HepG2 (cell line): ENCODE data around the gene DNM3. TPM values are rescaled to one million over a fixed set of nuclear protein-coding genes. Genes with fewer than 3 reads are reported as not detected.

Experiments used
- ATAC-seq: fragments of 200-7000 bp; cut with Tn5 transposase; 3 replicates; pipeline ENCODE4 v1.9.1; 2020; ENCODE audit warnings: mild to moderate bottlenecking, moderate library complexity
- BruUV-seq: library from RNA; stranded (reverse); fragments of 400-500 nt; replicated peaks from 2 replicates; lab custom pipeline; 2021; lab: Mats Ljungman, UMichigan
- CTCF ChIA-PET: fragments of 300-600 bp; formaldehyde crosslinking; extraction: SDS; loops from one replicate; lab custom pipeline; 2021; ENCODE audit warnings: low total read pairs, inconsistent platforms, low intra/inter-chr PET ratio; lab: Yijun Ruan, JAX
- POLR2A ChIA-PET: fragments of 350-600 bp; sonication (Branson Sonifier 250); formaldehyde crosslinking; loops from one replicate; lab custom pipeline; 2020; ENCODE audit warnings: antibody characterized with exemption, inconsistent platforms; lab: Yijun Ruan, JAX
- DNase-seq: peaks from one replicate; pipeline ENCODE4 v3.0.0-alpha.2; 2015; ENCODE audit warnings: low spot score
- FAIRE-seq: peaks from 3 replicates; lab custom pipeline; 2011; peaks lifted over from hg19 to GRCh38; lab: Jason Lieb, UNC
- H2AFZ ChIP-seq: one replicate; pipeline ENCODE4 v1.6.1; 2011; ENCODE audit warnings: low read length, inconsistent platforms
- H3K27ac ChIP-seq: fragments of 300-600 bp; 3 replicates; pipeline ENCODE4 v1.8.0; 2011; ENCODE audit warnings: mixed run types, mild to moderate bottlenecking, mixed read lengths, low read length, inconsistent platforms; ENCODE audit not compliant: insufficient read depth; ENCODE audit errors: extremely low read length
- H3K27me3 ChIP-seq, 2 experiments: fragments of 200-600 bp in 1 of 2; 2 replicates in 1 of 2; 3 replicates in 1 of 2; pipeline versions ENCODE4 v1.6.0 to v1.8.0; 2011; ENCODE audit warnings: low read length in 2 of 2, mild to moderate bottlenecking in 2 of 2, moderate library complexity in 2 of 2, inconsistent platforms in 1 of 2; ENCODE audit not compliant: insufficient read depth in 2 of 2, control insufficient read depth in 1 of 2
- H3K36me3 ChIP-seq, 2 experiments: fragments of 200-600 bp in 1 of 2; replicated peaks in 1 of 2; 2 replicates in 1 of 2; 3 replicates in 1 of 2; pipeline versions ENCODE4 v1.5.1 to v1.8.0; 2011; ENCODE audit warnings: low read length in 2 of 2, inconsistent platforms in 1 of 2; ENCODE audit not compliant: insufficient read depth in 2 of 2, control insufficient read depth in 1 of 2
- H3K4me1 ChIP-seq: 2 replicates; pipeline ENCODE4 v1.5.1; 2012; ENCODE audit warnings: low read length, inconsistent platforms; ENCODE audit not compliant: insufficient read depth
- H3K4me2 ChIP-seq: 2 replicates; pipeline ENCODE4 v1.6.0; 2011; ENCODE audit warnings: low read depth, low read length, inconsistent platforms
- H3K4me3 ChIP-seq, 3 experiments: fragments of 200-600 bp in 1 of 3; sonication (generic), shearing (Covaris generic) in 1 of 3; replicated peaks in 1 of 3; 2 replicates each; pipeline ENCODE4 v1.5.1; 2011 to 2016; ENCODE audit warnings: low read length in 3 of 3, inconsistent platforms in 2 of 3, low read depth in 2 of 3, mild to moderate bottlenecking in 2 of 3, control low read depth in 1 of 3, mixed read lengths in 1 of 3; ENCODE audit not compliant: insufficient read depth in 1 of 3
- H3K79me2 ChIP-seq: one replicate; pipeline ENCODE4 v1.6.1; 2011; ENCODE audit warnings: low read length, inconsistent platforms; ENCODE audit not compliant: insufficient read depth
- H3K9ac ChIP-seq: 2 replicates; pipeline ENCODE4 v1.6.0; 2011; ENCODE audit warnings: mild to moderate bottlenecking, low read depth, low read length, inconsistent platforms; ENCODE audit not compliant: insufficient read depth
- H3K9me3 ChIP-seq: 2 replicates; pipeline ENCODE4 v1.5.1; 2012; ENCODE audit warnings: mild to moderate bottlenecking, low read length
- H4K20me1 ChIP-seq: 2 replicates; pipeline ENCODE4 v1.6.0; 2011; ENCODE audit warnings: inconsistent platforms, mild to moderate bottlenecking, low read length, moderate library complexity; ENCODE audit not compliant: insufficient read depth
- DDIT3 ChIP-seq: sonication (generic); formaldehyde crosslinking; IDR thresholded peaks from 2 replicates; pipeline ENCODE4 v1.4.0; 2020; ENCODE audit warnings: mild to moderate bottlenecking, missing genetic modification reagents
- NKX3-1 ChIP-seq: sonication (generic); formaldehyde crosslinking; IDR thresholded peaks from 2 replicates; pipeline ENCODE4 v1.5.0; 2020; ENCODE audit warnings: missing genetic modification reagents
- SMAD1 ChIP-seq: sonication (generic); formaldehyde crosslinking; IDR thresholded peaks from 2 replicates; pipeline ENCODE4 v1.4.0; 2020; ENCODE audit warnings: missing genetic modification reagents, low read depth, mild to moderate bottlenecking, borderline replicate concordance
- SPEN ChIP-seq: sonication (generic); formaldehyde crosslinking; IDR thresholded peaks from 2 replicates; pipeline ENCODE4 v1.5.1; 2020; ENCODE audit warnings: low read depth, mild to moderate bottlenecking, missing genetic modification reagents
- WGBS: methylation state at CpG from one replicate; pipeline ENCODE4 v1.1.6; 2017; ENCODE audit warnings: low lambda C conversion rate; 5-methylcytosine and 5-hydroxymethylcytosine counted together
- in situ Hi-C: cut with HindIII; loops from 2 replicates; pipeline ENCODE4 v1.10.0; 2017; ENCODE audit warnings: low pct_unique_long_range_greater_than_20kb; ENCODE audit not compliant: extremely low pct_ligation_motif_present
- intact Hi-C: fragments of 100-400 bp; cut with micrococcal nuclease; formaldehyde crosslinking; loops from one replicate; pipeline ENCODE4 v1.10.0; 2022; ENCODE audit not compliant: unreplicated experiment
- polyA plus RNA-seq, 8 experiments: library from polyadenylated mRNA; depleted of rRNA in 3 of 8; stranded (reverse) in 7 of 8; unstranded in 1 of 8; fragments of >200 nt; fragmentation: Illumina TruSeq in 4 of 8; extraction: Trizol in 4 of 8; gene quantifications; 2 replicates each; pipeline versions ENCODE4 v1.2.1 to v1.2.3, GENCODE V29; 2011 to 2016; ENCODE audit warnings: low read depth in 4 of 8, missing spikeins in 1 of 8, mixed read lengths in 1 of 8; ENCODE audit not compliant: insufficient read depth in 1 of 8
- total RNA-seq, 5 experiments: library from RNA; depleted of rRNA; stranded (reverse); fragments of >200 nt; fragmentation: Illumina TruSeq; extraction: Trizol; gene quantifications; 2 replicates each; pipeline ENCODE4 v1.2.3, GENCODE V29; 2016; ENCODE audit warnings: low read depth in 1 of 5
- TF ChIP-seq, protein P1 (sequence below): sonication (generic); formaldehyde crosslinking; IDR thresholded peaks from 2 replicates; pipeline ENCODE4 v1.4.0; 2020; ENCODE audit warnings: missing genetic modification reagents, borderline replicate concordance

The DNM3 gene
- total and polyA plus RNA-seq, 2 of the 13 experiments (the other 11 are each of a cell fraction or from before 2014, with no cell fraction given) = 0.05 TPM; not detected in 1

DNA sequence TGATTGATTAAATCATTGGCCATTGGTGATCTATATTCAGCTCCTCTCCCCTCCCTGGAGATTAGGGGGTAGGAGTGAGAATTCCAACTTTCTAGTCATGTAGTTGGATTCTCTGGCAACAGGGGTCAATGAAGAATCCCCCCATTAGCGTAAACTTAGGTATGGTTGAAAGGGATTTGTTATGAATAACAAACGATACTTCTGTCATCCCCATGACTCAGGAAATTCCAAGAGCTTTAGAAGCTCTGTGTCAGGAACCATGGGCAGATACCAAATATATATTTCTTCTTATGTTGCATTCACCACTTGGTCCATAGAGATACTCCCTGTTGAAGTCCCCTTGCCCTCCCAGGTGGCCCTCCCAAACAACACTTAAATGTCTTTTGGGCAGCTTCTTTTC lies 124.5 kb downstream of the DNM3 start:
- BruUV-seq = no TSS peak
- no peaks in the 10 kb centered on the region for H3K9me3 ChIP-seq
- no peak for DNase-seq
- no peak for FAIRE-seq
- no peak overlapping the region for H3K4me2 ChIP-seq
- intact Hi-C loops (no loop called here), in situ Hi-C loops (no loop called here)
- H3K27ac ChIP-seq = no peak overlapping the region
- H3K27me3 ChIP-seq = no peaks in the 10 kb centered on the region
- H4K20me1 ChIP-seq = no peaks in the 10 kb centered on the region
- H3K4me1 ChIP-seq = no peaks in the 10 kb centered on the region
- no peaks in the 10 kb centered on the region for H3K79me2 ChIP-seq
- WGBS = 13% methylated on average over 2 of the region's 2 CpGs
- no peak overlapping the region for H2AFZ ChIP-seq
- no peaks in the 10 kb centered on the region for H3K36me3 ChIP-seq
- H3K4me3 ChIP-seq = no peak overlapping the region
- ChIA-PET POLR2A (no interaction called here), CTCF (no interaction called here)
- no peak overlapping the region for H3K9ac ChIP-seq
- no peak for TF ChIP-seq NKX3-1 (CRISPR knock-in tag)
- ATAC-seq = no peak

- in situ Hi-C loops = no loop called here
- Histone ChIP-seq H3K27me3 (no peaks in the 10 kb centered on the region), H3K9me3 (no peaks in the 10 kb centered on the region), H3K79me2 (no peaks in the 10 kb centered on the region), H3K4me3 (no peak overlapping the region), H3K4me2 (no peak overlapping the region), H3K36me3 (no peaks in the 10 kb centered on the region), H4K20me1 (no peaks in the 10 kb centered on the region), H3K27ac (no peak overlapping the region)
- FAIRE-seq (no peak), DNase-seq (no peak), ATAC-seq (no peak)
- POLR2A ChIA-PET = no interaction called here
- CTCF ChIA-PET = no interaction called here
- no TSS peak for BruUV-seq
- whole genome bisulfite sequencing = 0% methylated on average over 3 of the region's 3 CpGs
- TF ChIP-seq SPEN = no peak
- TF ChIP-seq DDIT3 (CRISPR knock-in tag) = no peak
- no peak for TF ChIP-seq SMAD1 (CRISPR knock-in tag)
- TF ChIP-seq, protein P1, sequence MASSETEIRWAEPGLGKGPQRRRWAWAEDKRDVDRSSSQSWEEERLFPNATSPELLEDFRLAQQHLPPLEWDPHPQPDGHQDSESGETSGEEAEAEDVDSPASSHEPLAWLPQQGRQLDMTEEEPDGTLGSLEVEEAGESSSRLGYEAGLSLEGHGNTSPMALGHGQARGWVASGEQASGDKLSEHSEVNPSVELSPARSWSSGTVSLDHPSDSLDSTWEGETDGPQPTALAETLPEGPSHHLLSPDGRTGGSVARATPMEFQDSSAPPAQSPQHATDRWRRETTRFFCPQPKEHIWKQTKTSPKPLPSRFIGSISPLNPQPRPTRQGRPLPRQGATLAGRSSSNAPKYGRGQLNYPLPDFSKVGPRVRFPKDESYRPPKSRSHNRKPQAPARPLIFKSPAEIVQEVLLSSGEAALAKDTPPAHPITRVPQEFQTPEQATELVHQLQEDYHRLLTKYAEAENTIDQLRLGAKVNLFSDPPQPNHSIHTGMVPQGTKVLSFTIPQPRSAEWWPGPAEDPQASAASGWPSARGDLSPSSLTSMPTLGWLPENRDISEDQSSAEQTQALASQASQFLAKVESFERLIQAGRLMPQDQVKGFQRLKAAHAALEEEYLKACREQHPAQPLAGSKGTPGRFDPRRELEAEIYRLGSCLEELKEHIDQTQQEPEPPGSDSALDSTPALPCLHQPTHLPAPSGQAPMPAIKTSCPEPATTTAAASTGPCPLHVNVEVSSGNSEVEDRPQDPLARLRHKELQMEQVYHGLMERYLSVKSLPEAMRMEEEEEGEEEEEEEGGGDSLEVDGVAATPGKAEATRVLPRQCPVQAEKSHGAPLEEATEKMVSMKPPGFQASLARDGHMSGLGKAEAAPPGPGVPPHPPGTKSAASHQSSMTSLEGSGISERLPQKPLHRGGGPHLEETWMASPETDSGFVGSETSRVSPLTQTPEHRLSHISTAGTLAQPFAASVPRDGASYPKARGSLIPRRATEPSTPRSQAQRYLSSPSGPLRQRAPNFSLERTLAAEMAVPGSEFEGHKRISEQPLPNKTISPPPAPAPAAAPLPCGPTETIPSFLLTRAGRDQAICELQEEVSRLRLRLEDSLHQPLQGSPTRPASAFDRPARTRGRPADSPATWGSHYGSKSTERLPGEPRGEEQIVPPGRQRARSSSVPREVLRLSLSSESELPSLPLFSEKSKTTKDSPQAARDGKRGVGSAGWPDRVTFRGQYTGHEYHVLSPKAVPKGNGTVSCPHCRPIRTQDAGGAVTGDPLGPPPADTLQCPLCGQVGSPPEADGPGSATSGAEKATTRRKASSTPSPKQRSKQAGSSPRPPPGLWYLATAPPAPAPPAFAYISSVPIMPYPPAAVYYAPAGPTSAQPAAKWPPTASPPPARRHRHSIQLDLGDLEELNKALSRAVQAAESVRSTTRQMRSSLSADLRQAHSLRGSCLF (CRISPR knock-in tag) = no peak
- TF ChIP-seq, all 625 proteins: peak for 0
- Histone ChIP-seq H3K9ac (no peak overlapping the region), H3K4me1 (no peaks in the 10 kb centered on the region), H2AFZ (no peak overlapping the region)
- intact Hi-C loops = no loop called here
Observed at GRCh38 chr1:171966426-171967220, 125.3 kb downstream of the DNM3 start.
